ENCODE results near the gene OBSCN. TPM values are rescaled to one million over a fixed set of nuclear protein-coding genes. Genes with fewer than 3 reads are reported as not detected.

The OBSCN gene
- total RNA-seq, 6 experiments from 2014 or later: 0.27 to 1.8 (median 0.53) TPM

DNA sequence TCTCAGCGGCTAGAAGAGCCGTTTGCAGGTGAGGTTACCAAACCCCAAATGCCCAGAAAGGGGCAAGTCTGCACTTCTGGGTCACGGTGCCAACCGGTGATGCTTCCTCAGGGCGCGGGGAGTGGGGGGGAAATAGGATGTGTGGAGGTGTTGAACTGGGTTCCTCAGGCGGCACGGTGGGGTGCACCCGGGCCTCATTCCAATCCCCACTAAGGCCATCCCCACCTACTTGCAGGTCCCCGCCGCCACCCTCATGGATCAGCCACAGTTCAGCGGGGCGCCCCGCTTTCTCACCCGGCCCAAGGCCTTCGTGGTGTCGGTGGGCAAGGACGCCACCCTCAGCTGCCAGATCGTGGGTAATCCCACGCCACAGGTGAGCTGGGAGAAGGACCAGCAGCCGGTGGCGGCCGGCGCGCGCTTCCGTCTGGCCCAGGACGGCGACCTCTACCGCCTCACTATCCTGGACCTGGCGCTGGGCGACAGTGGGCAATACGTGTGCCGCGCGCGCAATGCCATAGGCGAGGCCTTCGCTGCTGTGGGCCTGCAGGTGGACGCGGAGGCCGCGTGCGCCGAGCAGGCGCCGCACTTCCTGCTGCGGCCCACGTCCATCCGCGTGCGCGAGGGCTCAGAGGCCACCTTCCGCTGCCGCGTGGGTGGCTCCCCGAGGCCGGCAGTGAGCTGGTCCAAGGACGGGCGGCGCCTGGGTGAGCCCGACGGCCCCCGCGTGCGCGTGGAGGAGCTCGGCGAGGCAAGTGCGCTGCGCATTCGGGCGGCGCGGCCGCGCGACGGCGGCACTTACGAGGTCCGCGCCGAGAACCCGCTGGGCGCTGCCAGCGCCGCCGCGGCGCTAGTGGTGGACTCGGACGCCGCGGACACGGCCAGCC is 3.9 kb downstream of the OBSCN start:
- Mint-ChIP-seq H3K4me3 (no peak overlapping the region), H3K27me3 (ENCODE audit: insufficient read depth) (no peaks in the 10 kb centered on the region), H3K4me1 (ENCODE audit: low read depth) (no peaks in the 10 kb centered on the region), H3K9me3 (no peaks in the 10 kb centered on the region), H3K36me3 (ENCODE audit: low read depth) (no peaks in the 10 kb centered on the region), H3K27ac (no peak overlapping the region)
- no peak for DNase-seq
- TF ChIP-seq, protein P1, sequence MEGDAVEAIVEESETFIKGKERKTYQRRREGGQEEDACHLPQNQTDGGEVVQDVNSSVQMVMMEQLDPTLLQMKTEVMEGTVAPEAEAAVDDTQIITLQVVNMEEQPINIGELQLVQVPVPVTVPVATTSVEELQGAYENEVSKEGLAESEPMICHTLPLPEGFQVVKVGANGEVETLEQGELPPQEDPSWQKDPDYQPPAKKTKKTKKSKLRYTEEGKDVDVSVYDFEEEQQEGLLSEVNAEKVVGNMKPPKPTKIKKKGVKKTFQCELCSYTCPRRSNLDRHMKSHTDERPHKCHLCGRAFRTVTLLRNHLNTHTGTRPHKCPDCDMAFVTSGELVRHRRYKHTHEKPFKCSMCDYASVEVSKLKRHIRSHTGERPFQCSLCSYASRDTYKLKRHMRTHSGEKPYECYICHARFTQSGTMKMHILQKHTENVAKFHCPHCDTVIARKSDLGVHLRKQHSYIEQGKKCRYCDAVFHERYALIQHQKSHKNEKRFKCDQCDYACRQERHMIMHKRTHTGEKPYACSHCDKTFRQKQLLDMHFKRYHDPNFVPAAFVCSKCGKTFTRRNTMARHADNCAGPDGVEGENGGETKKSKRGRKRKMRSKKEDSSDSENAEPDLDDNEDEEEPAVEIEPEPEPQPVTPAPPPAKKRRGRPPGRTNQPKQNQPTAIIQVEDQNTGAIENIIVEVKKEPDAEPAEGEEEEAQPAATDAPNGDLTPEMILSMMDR (IDR thresholded peaks at IDR 0.05): no peak

DNA sequence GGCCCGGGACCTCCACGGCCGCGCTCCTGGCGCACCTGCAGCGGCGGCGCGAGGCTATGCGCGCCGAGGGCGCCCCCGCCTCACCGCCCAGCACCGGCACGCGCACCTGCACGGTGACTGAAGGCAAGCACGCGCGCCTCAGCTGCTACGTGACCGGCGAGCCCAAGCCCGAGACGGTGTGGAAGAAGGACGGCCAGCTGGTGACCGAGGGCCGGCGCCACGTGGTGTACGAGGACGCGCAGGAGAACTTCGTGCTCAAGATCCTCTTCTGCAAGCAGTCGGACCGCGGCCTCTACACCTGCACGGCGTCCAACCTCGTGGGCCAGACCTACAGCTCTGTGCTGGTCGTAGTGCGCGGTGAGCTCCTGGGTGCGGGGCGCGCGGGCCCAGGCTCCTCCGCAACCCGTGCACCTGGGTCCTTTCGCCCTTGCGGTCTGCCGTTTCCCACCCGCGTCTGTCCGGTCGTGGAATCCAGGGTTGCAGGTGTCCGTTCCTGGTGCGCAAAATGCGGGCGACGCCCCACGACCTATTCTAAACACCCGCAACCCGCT is 4.6 kb downstream of the OBSCN start:
- Mint-ChIP-seq H3K4me3 (no peak overlapping the region), H3K9me3 (no peaks in the 10 kb centered on the region), H3K36me3 (ENCODE audit: low read depth) (no peaks in the 10 kb centered on the region), H3K27me3 (ENCODE audit: insufficient read depth) (no peaks in the 10 kb centered on the region), H3K27ac (no peak overlapping the region), H3K4me1 (ENCODE audit: low read depth) (no peaks in the 10 kb centered on the region)
- TF ChIP-seq, protein P1 (IDR thresholded peaks at IDR 0.05): no peak
- DNase-seq: no peak

DNA sequence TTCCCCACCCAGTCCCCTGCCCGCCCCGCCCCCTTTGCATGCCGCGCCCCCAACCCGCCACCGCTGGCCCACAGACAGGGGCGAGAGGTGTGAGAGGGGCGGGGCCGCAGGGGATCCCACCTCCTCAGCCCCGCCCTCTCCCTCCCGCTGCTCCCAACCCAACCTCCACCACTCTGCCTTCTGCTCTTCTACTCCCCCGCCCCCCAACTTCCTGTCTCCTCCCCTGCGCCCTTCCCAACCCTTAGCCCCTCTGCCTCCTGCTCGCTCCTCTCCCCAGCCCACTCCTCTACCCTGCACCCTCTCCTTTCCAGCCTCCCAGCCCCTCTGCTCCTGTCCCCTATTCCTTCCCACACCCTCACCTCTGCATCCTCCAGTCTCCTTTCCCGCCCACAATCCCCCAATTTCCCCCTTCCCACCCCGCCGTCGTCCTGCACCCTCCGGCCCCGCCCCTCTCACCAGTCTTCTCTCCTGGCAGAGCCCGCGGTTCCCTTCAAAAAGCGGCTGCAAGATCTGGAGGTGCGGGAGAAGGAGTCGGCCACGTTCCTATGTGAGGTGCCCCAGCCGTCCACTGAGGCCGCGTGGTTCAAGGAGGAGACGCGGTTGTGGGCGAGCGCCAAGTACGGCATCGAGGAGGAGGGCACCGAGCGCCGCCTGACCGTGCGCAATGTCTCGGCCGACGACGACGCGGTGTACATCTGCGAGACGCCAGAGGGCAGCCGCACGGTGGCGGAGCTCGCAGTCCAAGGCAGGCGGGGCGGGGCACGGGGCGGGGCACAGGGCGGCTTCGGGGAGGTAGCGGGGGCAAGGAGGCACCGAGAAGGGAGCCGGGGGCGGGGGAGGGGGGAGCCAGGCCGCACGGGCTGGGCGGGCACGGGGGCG is 5.4 kb downstream of the OBSCN start:
- Mint-ChIP-seq H3K27me3 (ENCODE audit: insufficient read depth) (no peaks in the 10 kb centered on the region), H3K4me3 (peak overlapping the region; percentile 82), H3K9me3 (no peaks in the 10 kb centered on the region), H3K36me3 (ENCODE audit: low read depth) (no peaks in the 10 kb centered on the region), H3K4me1 (ENCODE audit: low read depth) (no peaks in the 10 kb centered on the region), H3K27ac (no peak overlapping the region)
- peak; percentile 52 for DNase-seq
- TF ChIP-seq, protein P1 (IDR thresholded peaks at IDR 0.05): peak; percentile 56

DNA sequence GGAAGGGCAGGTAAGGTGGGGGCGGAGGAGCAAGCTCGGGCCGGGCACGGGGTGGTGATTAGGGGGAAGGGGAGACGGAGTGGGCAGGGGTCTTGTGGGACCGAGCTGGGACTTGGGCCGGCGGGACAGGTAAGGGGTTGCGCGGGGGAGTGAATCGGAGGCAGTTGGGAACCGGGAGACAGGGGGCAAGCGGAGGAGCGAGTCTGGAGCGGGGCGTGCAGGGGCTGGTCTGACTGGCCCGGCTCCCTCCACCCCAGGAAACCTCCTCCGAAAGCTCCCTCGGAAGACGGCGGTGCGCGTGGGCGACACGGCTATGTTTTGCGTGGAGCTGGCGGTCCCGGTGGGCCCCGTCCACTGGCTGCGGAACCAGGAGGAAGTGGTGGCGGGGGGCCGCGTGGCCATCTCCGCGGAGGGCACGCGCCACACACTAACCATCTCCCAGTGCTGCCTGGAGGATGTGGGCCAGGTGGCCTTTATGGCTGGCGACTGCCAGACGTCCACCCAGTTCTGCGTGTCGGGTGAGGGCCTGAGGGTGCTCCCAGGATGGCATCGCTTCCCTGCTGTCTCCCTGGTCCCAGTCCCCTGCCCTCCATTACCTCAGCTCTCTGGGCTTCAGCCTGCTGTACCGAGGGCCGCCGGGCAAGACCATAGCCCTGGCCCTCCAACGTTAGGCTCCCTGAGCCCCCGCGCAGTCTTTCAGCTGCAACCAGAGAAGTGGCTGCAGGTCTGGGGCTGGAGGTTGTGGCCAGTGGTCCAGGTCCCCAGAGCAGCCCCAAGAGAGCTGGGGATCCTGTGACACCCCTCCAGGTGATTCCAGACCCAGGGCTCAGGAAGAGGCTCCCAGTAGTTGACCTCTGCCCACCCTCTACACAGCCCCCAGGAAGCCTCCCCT is 6.3 kb downstream of the OBSCN start:
- no peaks in the 10 kb centered on the region for H3K9me3 Mint-ChIP-seq
- TF ChIP-seq, protein P1 (IDR thresholded peaks at IDR 0.05): no peak; the same call in 1 of the 2 replicates
- no peaks in the 10 kb centered on the region for H3K27me3 Mint-ChIP-seq (ENCODE audit: insufficient read depth)
- H3K36me3 Mint-ChIP-seq (ENCODE audit: low read depth): no peaks in the 10 kb centered on the region
- no peak overlapping the region for H3K4me3 Mint-ChIP-seq
- no peak for DNase-seq
- H3K27ac Mint-ChIP-seq: no peak overlapping the region
- no peaks in the 10 kb centered on the region for H3K4me1 Mint-ChIP-seq (ENCODE audit: low read depth)
